GM12878 (cell line): ENCODE measurements around the gene EFCAB8. TPM values are rescaled to one million over a fixed set of nuclear protein-coding genes. Genes with fewer than 3 reads are reported as not detected.

Source experiments
- FOXK2 ChIP-seq: fragments of 450-650 bp; IDR thresholded peaks from 2 replicates; pipeline ENCODE4 v1.6.1; 2017; ENCODE audit warnings: mild to moderate bottlenecking, moderate library complexity
- IKZF1 ChIP-seq: fragments of 450-650 bp; conservative IDR thresholded peaks from 2 replicates; pipeline ENCODE4 v1.6.1; 2017; ENCODE audit warnings: antibody characterized with exemption, mild to moderate bottlenecking
- POLR2AphosphoS2 ChIP-seq: IDR thresholded peaks from 2 replicates; pipeline ENCODE4 v1.6.1; 2011; ENCODE audit warnings: low read depth, mild to moderate bottlenecking, low read length, improper control_type of control experiment, moderate library complexity
- SKIL ChIP-seq: fragments of 450-650 bp; IDR thresholded peaks from 2 replicates; pipeline ENCODE4 v1.6.1; 2017; ENCODE audit warnings: mild to moderate bottlenecking, low read depth, inconsistent platforms; ENCODE audit not compliant: poor library complexity, severe bottlenecking
- ZBTB33 ChIP-seq: fragments of 450-650 bp; IDR thresholded peaks from 2 replicates; pipeline ENCODE4 v1.6.1; 2017; ENCODE audit warnings: mild to moderate bottlenecking
- ZNF274 ChIP-seq: IDR thresholded peaks from one replicate; pipeline ENCODE4 v1.8.0; 2011; ENCODE audit not compliant: insufficient read length, insufficient read depth
- ZNF622 ChIP-seq: fragments of 450-650 bp; IDR thresholded peaks from 2 replicates; pipeline ENCODE4 v1.6.1; 2017; ENCODE audit warnings: mild to moderate bottlenecking, inconsistent platforms
- polyA plus RNA-seq, 11 experiments: library from polyadenylated mRNA; depleted of rRNA in 4 of 11; unstranded in 6 of 11; stranded (reverse) in 5 of 11; fragments of >200 nt; fragmentation: Nextera tagmentation in 4 of 11; fragmentation: Illumina TruSeq in 1 of 11; extraction: Ambion mirVana in 4 of 11; extraction: Trizol in 1 of 11; gene quantifications; 1 replicate in 1 of 11; 2 replicates in 10 of 11; pipeline versions ENCODE4 v1.2.1 to v1.2.3, GENCODE V29; 2011 to 2016; ENCODE audit warnings: inconsistent platforms in 2 of 11, missing spikeins in 2 of 11, low read depth in 1 of 11
- total RNA-seq, 4 experiments: library from RNA; depleted of rRNA in 3 of 4; stranded (reverse); fragments of >200 nt in 3 of 4; fragmentation: Illumina TruSeq in 1 of 4; extraction: Trizol in 1 of 4; gene quantifications; 2 replicates each; pipeline versions ENCODE4 v1.2.1 to v1.2.3, GENCODE V29; 2013 to 2021

EFCAB8 gene
- total and polyA plus RNA-seq, 10 of the 15 experiments (the other 5 are each of a cell fraction or from before 2014, with no cell fraction given): 0.04 to 0.18 (median 0.06) TPM; not detected in 4

- TF ChIP-seq SKIL (no peak), FOXK2 (no peak), POLR2AphosphoS2 (no peak), ZNF622 (no peak), ZBTB33 (no peak), IKZF1 (no peak), ZNF274 (no peak)
These were observed 17.1 kb upstream of the EFCAB8 start (continued) for GRCh38 chr20:32841632-32842031.
